Measurements from ENCODE around the gene FUOM. TPM values are rescaled to one million over a fixed set of nuclear protein-coding genes. Genes with fewer than 3 reads are reported as not detected.

Gene FUOM
- total RNA-seq, 1 donor from 2014 or later: 32.2 TPM

DNA sequence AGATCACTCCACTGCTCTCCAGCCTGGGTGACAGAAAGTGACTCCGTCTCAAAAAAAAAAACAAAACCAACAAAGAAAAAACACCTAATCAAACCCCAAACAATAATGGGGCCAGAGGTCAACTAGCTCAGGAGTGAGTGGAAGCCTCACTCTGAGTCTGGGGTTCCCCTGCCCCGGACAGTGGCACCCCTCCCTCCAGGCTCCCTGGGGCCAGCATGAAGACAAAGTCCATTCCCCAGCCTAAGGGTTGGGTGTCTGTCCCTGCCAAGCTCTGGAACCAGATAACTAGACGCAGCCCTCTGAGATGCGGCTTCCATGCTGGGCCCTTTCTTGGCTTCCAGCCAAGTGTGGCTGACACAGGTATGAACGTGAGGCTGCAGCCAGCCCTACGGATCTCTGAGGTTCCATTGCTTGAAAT is 1.7 kb upstream of the FUOM start:
- Mint-ChIP-seq H3K27ac (ENCODE audit: unreplicated experiment) (no peak overlapping the region), H3K4me3 (ENCODE audit: unreplicated experiment) (no peak overlapping the region), H3K4me1 (ENCODE audit: low read depth) (no peaks in the 10 kb centered on the region), H3K9me3 (ENCODE audit: low read depth) (no peaks in the 10 kb centered on the region), H3K27me3 (ENCODE audit: low read depth) (no peaks in the 10 kb centered on the region), H3K36me3 (ENCODE audit: low read depth) (peaks cover 14% of the 10 kb centered on the region)
- TF ChIP-seq CTCF (IDR thresholded peaks at IDR 0.05): no peak
- no peak for DNase-seq (ENCODE audit: low spot score)

GRCh38 chr10:133358925-133359310 is 1.1 kb upstream of the FUOM start:
- TF ChIP-seq CTCF (IDR thresholded peaks at IDR 0.05): no peak
- DNase-seq (ENCODE audit: low spot score): no peak
- Mint-ChIP-seq H3K4me1 (ENCODE audit: low read depth) (no peaks in the 10 kb centered on the region), H3K27ac (ENCODE audit: unreplicated experiment) (no peak overlapping the region), H3K36me3 (ENCODE audit: low read depth) (peaks cover 12% of the 10 kb centered on the region), H3K27me3 (ENCODE audit: low read depth) (no peaks in the 10 kb centered on the region), H3K4me3 (ENCODE audit: unreplicated experiment) (no peak overlapping the region), H3K9me3 (ENCODE audit: low read depth) (no peaks in the 10 kb centered on the region)

- H3K36me3 Mint-ChIP-seq (ENCODE audit: low read depth): peaks cover 12% of the 10 kb centered on the region
- TF ChIP-seq CTCF (IDR thresholded peaks at IDR 0.05): no peak
- no peaks in the 10 kb centered on the region for H3K27me3 Mint-ChIP-seq (ENCODE audit: low read depth)
- H3K9me3 Mint-ChIP-seq (ENCODE audit: low read depth): no peaks in the 10 kb centered on the region
- H3K27ac Mint-ChIP-seq (ENCODE audit: unreplicated experiment): no peak overlapping the region
- DNase-seq (ENCODE audit: low spot score): peak; percentile 91
- no peaks in the 10 kb centered on the region for H3K4me1 Mint-ChIP-seq (ENCODE audit: low read depth)
- no peak overlapping the region for H3K4me3 Mint-ChIP-seq (ENCODE audit: unreplicated experiment)
Observed at GRCh38 chr10:133358162-133358924, 524 bp upstream of the FUOM start.

DNA sequence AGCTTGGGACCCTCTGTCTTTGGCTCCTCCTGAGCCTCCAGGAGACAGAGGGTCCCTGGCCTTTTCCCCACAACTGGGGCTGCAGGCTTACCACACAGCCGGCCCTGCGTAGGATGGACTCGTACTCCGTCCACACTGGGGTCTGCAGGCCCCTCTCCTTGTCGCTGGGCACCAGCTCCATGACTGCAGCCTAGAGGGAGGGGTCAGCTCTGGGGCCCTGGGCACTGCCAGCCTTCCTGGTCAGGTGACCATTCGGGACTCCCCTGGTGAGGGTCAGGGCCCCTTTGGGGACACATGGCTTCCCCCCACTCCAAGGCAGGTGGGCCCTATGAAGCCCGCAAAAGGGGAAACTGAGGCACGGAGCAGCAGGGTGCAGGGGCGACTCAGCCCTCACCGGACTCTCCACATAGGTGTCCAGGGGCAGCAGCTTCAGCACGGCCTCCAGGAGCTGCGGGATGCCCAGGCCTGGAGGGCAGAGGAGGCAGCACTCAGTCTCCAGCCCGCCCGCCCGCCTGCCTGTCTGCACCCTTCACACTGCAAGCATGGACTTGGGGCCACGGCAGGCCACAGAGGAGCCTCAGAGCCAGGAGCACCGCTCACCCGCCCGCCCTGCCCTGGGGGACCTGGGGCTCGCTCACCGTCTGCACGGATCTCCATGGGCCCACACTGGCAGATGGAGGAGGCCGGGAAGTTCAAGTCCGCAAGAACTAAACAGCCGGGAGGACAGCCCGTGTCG is 1.1 kb downstream of the FUOM start:
- no peaks in the 10 kb centered on the region for H3K27me3 Mint-ChIP-seq (ENCODE audit: low read depth)
- no peaks in the 10 kb centered on the region for H3K9me3 Mint-ChIP-seq (ENCODE audit: low read depth)
- H3K27ac Mint-ChIP-seq (ENCODE audit: unreplicated experiment): peak overlapping the region; percentile 54
- H3K36me3 Mint-ChIP-seq (ENCODE audit: low read depth): peaks cover 3% of the 10 kb centered on the region
- peak overlapping the region; percentile 72 for H3K4me3 Mint-ChIP-seq (ENCODE audit: unreplicated experiment)
- DNase-seq (ENCODE audit: low spot score): no peak
- no peak for TF ChIP-seq CTCF (IDR thresholded peaks at IDR 0.05)
- no peaks in the 10 kb centered on the region for H3K4me1 Mint-ChIP-seq (ENCODE audit: low read depth)

DNA sequence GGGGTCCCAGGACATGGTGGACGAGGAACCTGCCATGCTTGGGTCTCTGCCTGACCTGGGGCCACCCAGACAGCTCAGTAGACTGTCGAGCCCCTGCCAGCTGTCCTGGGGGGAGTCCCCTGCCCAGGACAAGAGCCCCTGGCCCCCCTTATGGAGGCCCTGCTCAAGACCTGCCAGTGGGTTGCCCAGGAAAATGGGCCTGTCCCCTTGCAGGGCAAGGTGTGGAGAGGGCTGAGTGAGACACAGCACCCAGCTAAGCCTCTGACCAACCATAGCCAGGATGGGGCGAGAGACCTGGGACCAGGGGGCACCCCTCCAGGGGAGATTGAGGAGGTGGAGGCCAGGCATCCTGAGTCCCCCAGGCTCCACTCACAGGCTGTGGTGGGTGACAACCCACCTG is 1.8 kb downstream of the FUOM start:
- no peaks in the 10 kb centered on the region for H3K27me3 Mint-ChIP-seq (ENCODE audit: low read depth)
- no peak for DNase-seq (ENCODE audit: low spot score)
- no peaks in the 10 kb centered on the region for H3K4me1 Mint-ChIP-seq (ENCODE audit: low read depth)
- H3K9me3 Mint-ChIP-seq (ENCODE audit: low read depth): no peaks in the 10 kb centered on the region
- H3K36me3 Mint-ChIP-seq (ENCODE audit: low read depth): no peaks in the 10 kb centered on the region
- H3K27ac Mint-ChIP-seq (ENCODE audit: unreplicated experiment): no peak overlapping the region
- TF ChIP-seq CTCF (IDR thresholded peaks at IDR 0.05): no peak
- H3K4me3 Mint-ChIP-seq (ENCODE audit: unreplicated experiment): peak overlapping the region; percentile 49
